NCI-H2227 treated with DMSO at 0.1 percent for 48 hours (cell line): ENCODE data around the gene SLC2A8.

ENCODE experiments used
- DNase-seq: peaks from one replicate; lab custom pipeline; 2025; lab: John Stamatoyannopoulos, UW

Gene SLC2A8

GRCh38 chr9:127382541-127382940 is 14.4 kb upstream of the SLC2A8 start:
- DNase-seq, result no peak

- DNase-seq, result no peak
These were observed 12.8 kb upstream of the SLC2A8 start for GRCh38 chr9:127384016-127384730.

GRCh38 chr9:127384901-127385300 is 12.1 kb upstream of the SLC2A8 start:
- no peak for DNase-seq

- no peak for DNase-seq
These were observed 10.7 kb upstream of the SLC2A8 start for GRCh38 chr9:127386249-127386648.

- DNase-seq, result no peak
These were observed 10.0 kb upstream of the SLC2A8 start for GRCh38 chr9:127386981-127387380.

GRCh38 chr9:127388037-127388855 is 8.7 kb upstream of the SLC2A8 start:
- DNase-seq, result no peak

- no peak for DNase-seq
These were observed 8.1 kb upstream of the SLC2A8 start for GRCh38 chr9:127388856-127389238.

- DNase-seq, result no peak
These were observed 7.4 kb upstream of the SLC2A8 start for GRCh38 chr9:127389381-127390247.

- DNase-seq, result no peak
These were observed 6.8 kb upstream of the SLC2A8 start for GRCh38 chr9:127390248-127390545.

- no peak for DNase-seq
These were observed 6.4 kb upstream of the SLC2A8 start for GRCh38 chr9:127390563-127390962.

- no peak for DNase-seq
These were observed 4.8 kb upstream of the SLC2A8 start for GRCh38 chr9:127392166-127392565.

GRCh38 chr9:127392976-127393375 is 4.0 kb upstream of the SLC2A8 start:
- no peak for DNase-seq

GRCh38 chr9:127393645-127394044 is 3.3 kb upstream of the SLC2A8 start:
- DNase-seq, result no peak

GRCh38 chr9:127395497-127396252 is 1.3 kb upstream of the SLC2A8 start:
- no peak for DNase-seq

GRCh38 chr9:127396253-127396807 is 639 bp upstream of the SLC2A8 start:
- no peak for DNase-seq

- no peak for DNase-seq
These were observed 791 bp downstream of the SLC2A8 start for GRCh38 chr9:127397646-127398274.

- DNase-seq, result no peak
These were observed 1.3 kb downstream of the SLC2A8 start for GRCh38 chr9:127398275-127398647.

- DNase-seq, result no peak
These were observed 1.9 kb downstream of the SLC2A8 start for GRCh38 chr9:127398715-127399400.

- no peak for DNase-seq
These were observed 2.8 kb downstream of the SLC2A8 start for GRCh38 chr9:127399736-127400269.

GRCh38 chr9:127402401-127403090 is 5.6 kb downstream of the SLC2A8 start:
- no peak for DNase-seq
